GM18505 (cell line): ENCODE data around the gene COL19A1.
A peak's percentile ranks its signal among the peaks of the same experiment; 100 is the strongest.
"Not testable (repeated sequence)": the region's sequence is repeated elsewhere in the genome, so short reads cannot be mapped to it uniquely, and the experiment has no call there.

Experiments
- ATAC-seq: cut with Tn5 transposase; IDR thresholded peaks from one replicate; pipeline ENCODE4 v1.9.1; 2021; ENCODE audit not compliant: unreplicated experiment
- POLR2A ChIP-seq: IDR thresholded peaks from 4 replicates; pipeline ENCODE4 v1.6.1; 2011; ENCODE audit warnings: borderline replicate concordance; ENCODE audit not compliant: insufficient read depth, insufficient read length; ENCODE audit errors: extremely low read depth

Gene COL19A1

GRCh38 chr6:69974193-69974592, 107.8 kb downstream of the COL19A1 start:
- no peak for ATAC-seq
- no peak for TF ChIP-seq POLR2A

- no peak for ATAC-seq
- no peak for TF ChIP-seq POLR2A
Measured at GRCh38 chr6:69976591-69977090, 110.3 kb downstream of the COL19A1 start.

- no peak for TF ChIP-seq POLR2A
- no peak for ATAC-seq
Measured at GRCh38 chr6:69980624-69981023, 114.3 kb downstream of the COL19A1 start.

DNA sequence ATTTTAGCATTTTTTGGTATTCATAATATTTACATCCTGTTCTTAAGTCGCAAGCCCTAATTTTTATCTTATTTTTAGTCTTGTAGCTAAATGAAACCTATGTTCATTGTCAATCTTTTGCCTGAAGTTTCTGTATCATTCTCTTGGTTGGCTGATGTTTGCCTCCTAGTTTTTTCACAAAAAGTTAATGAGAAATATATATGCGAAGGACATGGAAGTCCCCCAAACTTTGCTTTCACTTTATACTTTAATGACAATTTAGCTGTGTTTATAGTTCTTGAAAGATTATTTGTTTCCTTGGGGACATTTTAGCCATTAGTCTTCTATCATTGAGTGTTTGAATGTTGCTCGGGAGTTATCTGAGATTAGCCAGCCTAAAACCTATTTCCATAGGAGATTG, 118.2 kb downstream of the COL19A1 start:
- no peak for ATAC-seq

GRCh38 chr6:69985180-69985579, 118.8 kb downstream of the COL19A1 start:
- no peak for TF ChIP-seq POLR2A
- peak; percentile 62 for ATAC-seq

More for the DNA sequence above, 118.2 kb downstream of the COL19A1 start:
- no peak for TF ChIP-seq POLR2A

- TF ChIP-seq POLR2A, result no peak
- no peak for ATAC-seq
Measured at GRCh38 chr6:69987550-69987949, 121.2 kb downstream of the COL19A1 start.

DNA sequence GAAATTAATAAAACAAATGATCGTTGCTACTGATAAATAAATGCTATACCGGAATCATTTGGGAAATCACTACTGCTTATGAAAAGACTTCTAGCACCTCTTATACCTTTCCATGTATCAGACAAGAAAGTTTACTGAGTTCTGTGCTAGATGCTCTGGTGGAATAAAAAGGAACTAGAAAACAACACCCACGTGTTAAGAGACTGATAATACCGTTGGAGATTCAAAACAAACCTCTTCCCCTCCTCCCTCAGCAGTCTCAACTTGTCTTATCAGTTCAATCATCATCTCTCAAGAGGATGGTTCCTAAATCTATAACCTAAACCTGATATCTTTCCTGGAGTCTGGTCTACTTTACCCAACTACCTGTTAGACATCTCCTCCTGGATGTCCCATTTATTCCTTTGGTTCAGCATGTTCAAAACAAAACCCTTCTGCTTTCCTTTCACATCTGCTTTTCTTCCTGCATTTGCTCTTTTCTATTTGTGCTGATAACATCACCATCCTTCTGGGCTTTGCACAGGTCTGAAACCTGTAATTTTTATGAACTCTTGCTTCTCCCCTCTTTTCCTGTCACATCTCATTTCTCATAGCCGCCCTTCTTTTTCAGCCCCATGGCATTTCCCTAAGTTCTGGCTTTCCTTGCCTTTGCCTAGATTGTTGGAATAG, 122.2 kb downstream of the COL19A1 start:
- no peak for TF ChIP-seq POLR2A
- ATAC-seq, result no peak

DNA sequence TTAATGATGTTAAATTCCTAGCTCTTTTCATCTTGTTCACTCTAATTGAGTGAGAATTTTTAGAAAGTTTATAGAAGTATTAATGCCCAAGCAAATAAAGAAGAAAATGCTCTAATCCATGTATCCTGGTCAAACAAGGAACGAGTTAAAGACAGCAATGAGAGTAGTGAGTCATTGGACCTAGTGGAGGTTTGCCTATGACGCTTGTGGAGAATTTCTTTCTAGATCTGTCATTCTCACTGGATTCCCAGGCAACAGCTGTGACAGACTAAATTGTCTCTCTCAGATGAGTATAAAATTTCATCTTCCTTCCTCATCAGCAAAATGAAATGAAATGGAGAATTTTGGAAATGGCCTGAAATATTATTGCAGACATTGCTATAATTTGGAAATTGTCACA, 127.9 kb downstream of the COL19A1 start:
- no peak for TF ChIP-seq POLR2A
- no peak for ATAC-seq

- TF ChIP-seq POLR2A, result no peak
Measured at GRCh38 chr6:70008189-70008588, 141.8 kb downstream of the COL19A1 start.

DNA sequence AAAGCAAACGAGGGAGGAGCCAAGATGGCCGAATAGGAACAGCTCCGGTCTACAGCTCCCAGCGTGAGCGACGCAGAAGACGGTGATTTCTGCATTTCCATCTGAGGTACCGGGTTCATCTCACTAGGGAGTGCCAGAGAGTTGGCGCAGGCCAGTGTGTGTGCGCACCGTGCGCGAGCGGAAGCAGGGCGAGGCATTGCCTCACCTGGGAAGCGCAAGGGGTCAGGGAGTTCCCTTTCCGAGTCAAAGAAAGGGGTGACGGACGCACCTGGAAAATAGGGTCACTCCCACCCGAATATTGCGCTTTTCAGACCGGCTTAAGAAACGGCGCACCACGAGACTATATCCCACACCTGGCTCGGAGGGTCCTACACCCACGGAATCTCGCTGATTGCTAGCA, 144.0 kb downstream of the COL19A1 start:
- not testable (repeated sequence) for ATAC-seq

More at GRCh38 chr6:70008189-70008588, 141.8 kb downstream of the COL19A1 start:
- no peak for ATAC-seq

GRCh38 chr6:70023201-70023600, 156.8 kb downstream of the COL19A1 start:
- ATAC-seq, result not testable (repeated sequence)

DNA sequence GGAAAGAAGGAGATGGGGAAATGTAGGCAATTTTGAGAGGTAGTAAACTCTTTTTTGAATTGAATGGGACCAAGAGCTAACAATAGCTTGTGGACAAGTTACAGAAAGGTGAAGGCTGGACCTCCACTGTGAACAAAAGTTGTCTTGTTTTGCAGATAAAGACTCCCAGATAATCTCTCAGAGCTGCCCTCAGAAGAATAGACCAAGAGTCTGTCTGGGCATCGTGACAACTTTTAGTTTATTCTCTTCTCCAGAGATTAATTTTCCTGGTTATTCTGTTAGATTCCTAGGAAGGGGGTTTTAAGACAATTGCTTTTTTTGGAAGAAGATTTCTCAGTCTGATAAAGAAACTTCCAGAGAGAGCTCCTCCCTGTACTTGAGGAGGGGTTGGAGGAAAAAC, 161.9 kb downstream of the COL19A1 start:
- no peak for ATAC-seq
- no peak for TF ChIP-seq POLR2A

DNA sequence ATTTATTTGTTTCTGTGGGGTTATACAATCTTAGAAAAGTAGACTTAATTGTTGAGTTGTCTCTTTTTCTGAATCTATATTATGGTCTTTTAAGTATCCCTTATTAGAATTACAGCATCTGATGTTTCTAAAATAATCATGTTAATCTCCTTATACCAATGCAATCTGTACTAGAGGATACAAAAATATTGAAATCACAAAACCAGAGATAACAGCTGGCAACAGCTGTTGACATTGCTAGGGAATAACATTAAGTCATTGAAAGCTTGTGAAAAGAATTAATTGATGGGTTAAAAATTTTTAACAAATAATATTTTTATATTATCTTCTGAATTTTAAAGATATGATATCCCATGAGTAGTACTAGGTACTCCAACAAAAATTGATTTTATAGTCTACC, 162.6 kb downstream of the COL19A1 start:
- no peak for TF ChIP-seq POLR2A
- ATAC-seq, result no peak

DNA sequence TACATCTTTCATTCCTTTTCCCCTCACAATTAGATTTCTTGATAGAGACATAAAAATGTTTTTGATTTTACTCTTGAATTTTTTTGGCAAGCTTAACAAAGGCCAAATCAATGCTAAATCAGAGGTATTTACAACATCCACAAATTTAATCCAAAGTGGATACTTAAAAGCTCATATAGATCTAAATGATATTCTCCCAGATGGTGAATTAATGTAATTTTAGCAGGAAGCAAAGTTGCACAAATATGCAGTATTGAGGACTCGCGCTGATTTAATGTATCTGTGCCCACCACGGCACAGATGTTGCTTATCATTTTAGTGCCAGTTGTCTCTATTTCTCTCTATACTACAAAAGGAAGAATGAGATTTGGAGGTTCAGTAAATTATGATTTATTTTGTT, 167.4 kb downstream of the COL19A1 start:
- TF ChIP-seq POLR2A, result no peak
- no peak for ATAC-seq

- no peak for ATAC-seq
- no peak for TF ChIP-seq POLR2A
Measured at GRCh38 chr6:70037445-70037844, 171.1 kb downstream of the COL19A1 start.
